NCI-H524 treated with DMSO at 0.1 percent for 48 hours (cell line): ENCODE measurements around the gene SLC7A7.
"Not testable (repeated sequence)": the region's sequence is repeated elsewhere in the genome, so short reads cannot be mapped to it uniquely, and the experiment has no call there.

Experiments used
- DNase-seq: peaks from one replicate; lab custom pipeline; 2025; lab: John Stamatoyannopoulos, UW

Gene SLC7A7

GRCh38 chr14:22792158-22792557 lies 23.1 kb downstream of the SLC7A7 start:
- no peak for DNase-seq

- no peak for DNase-seq
Measured at GRCh38 chr14:22791301-22791700, 23.9 kb downstream of the SLC7A7 start.

GRCh38 chr14:22786685-22787084 lies 28.6 kb downstream of the SLC7A7 start:
- DNase-seq: no peak

GRCh38 chr14:22781301-22781991 lies 33.8 kb downstream of the SLC7A7 start:
- no peak for DNase-seq

GRCh38 chr14:22780941-22781300 lies 34.3 kb downstream of the SLC7A7 start:
- no peak for DNase-seq

GRCh38 chr14:22780105-22780679 lies 35.0 kb downstream of the SLC7A7 start:
- no peak for DNase-seq

- DNase-seq: no peak
Measured at GRCh38 chr14:22778084-22778483, 37.2 kb downstream of the SLC7A7 start.

- DNase-seq: not testable (repeated sequence)
Measured at GRCh38 chr14:22776849-22777248, 38.4 kb downstream of the SLC7A7 start.

GRCh38 chr14:22776215-22776614 lies 39.0 kb downstream of the SLC7A7 start:
- DNase-seq: no peak

GRCh38 chr14:22774011-22774706 lies 41.1 kb downstream of the SLC7A7 start:
- no peak for DNase-seq

GRCh38 chr14:22773162-22774010 lies 41.8 kb downstream of the SLC7A7 start:
- DNase-seq: no peak

- no peak for DNase-seq
Measured at GRCh38 chr14:22772725-22773124, 42.5 kb downstream of the SLC7A7 start.

- no peak for DNase-seq
Measured at GRCh38 chr14:22770481-22771187, 44.6 kb downstream of the SLC7A7 start.

- no peak for DNase-seq
Measured at GRCh38 chr14:22769369-22769768, 45.9 kb downstream of the SLC7A7 start.

GRCh38 chr14:22768947-22769346 lies 46.3 kb downstream of the SLC7A7 start:
- DNase-seq: no peak

- no peak for DNase-seq
Measured at GRCh38 chr14:22767323-22767589, 48.0 kb downstream of the SLC7A7 start.

- DNase-seq: peak; percentile 91
Measured at GRCh38 chr14:22766457-22767322, 48.5 kb downstream of the SLC7A7 start, which contains the start of gene OXA1L. TSS of gene OXA1L (plus strand) at chr14:22766688. CDS start at chr14:22766702, 14 bp downstream.

- DNase-seq: no peak
Measured at GRCh38 chr14:22764382-22764781, 50.9 kb downstream of the SLC7A7 start.

GRCh38 chr14:22761734-22762133 lies 53.5 kb downstream of the SLC7A7 start:
- no peak for DNase-seq

GRCh38 chr14:22757972-22758650 lies 57.1 kb downstream of the SLC7A7 start:
- not testable (repeated sequence) for DNase-seq
